Measurements from ENCODE around the gene MADD.
"Not testable (repeated sequence)": the region's sequence is repeated elsewhere in the genome, so short reads cannot be mapped to it uniquely, and the experiment has no call there.

Gene MADD

DNA sequence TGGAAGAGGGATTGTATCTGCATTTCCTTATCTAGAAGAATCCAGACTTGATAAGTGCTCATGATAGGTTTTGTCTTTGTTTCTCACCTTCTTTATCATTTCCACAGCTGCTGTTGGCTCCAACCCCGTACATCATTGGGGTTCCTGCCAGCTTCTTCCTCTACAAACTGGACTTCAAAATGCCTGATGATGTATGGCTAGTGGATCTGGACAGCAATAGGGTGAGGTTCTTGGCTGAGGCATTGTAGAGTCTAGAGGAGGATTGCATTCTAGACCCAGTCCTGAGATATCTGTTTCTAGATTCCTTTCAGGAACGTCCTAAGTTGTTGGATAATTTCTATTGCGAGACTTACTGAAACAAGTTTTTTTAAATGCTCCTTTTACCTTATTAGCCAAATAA, 8.1 kb downstream of the MADD start:
- DNase-seq, result no peak

DNA sequence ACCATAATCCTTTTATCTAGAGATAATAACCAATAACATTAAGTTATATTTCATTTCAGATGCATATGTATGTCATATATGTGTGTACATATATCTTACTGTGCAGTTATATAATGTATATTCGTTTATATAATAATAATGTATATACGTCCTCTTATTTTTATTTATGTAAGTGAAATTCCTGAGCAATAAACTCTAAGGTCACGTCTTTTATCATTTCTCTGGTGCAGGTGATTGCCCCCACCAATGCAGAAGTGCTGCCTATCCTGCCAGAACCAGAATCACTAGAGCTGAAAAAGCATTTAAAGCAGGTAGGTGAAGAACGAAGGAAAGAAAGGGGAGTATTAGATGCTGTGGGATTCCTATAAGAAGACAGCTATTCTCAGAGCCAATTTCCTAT, 8.8 kb downstream of the MADD start:
- no peak for DNase-seq

DNA sequence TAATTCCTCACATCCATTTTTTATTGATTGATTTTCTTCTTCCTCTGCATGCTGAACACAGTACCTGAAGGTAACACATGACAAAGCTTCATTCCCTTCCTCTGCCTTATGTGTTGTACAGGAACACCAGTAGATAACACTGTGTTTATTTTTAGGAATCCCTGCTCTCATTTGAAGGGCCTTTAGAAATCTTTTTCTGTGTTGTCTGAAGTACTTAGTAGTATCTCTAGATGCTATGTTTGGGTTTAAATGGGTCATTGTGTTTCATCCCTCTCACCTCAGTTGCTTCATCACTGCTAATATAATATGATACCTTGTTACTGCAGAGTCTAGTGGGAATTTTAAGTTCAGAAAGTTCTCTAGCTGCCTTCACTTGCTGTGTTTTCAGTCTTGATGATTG, 10.2 kb downstream of the MADD start:
- no peak for DNase-seq

DNA sequence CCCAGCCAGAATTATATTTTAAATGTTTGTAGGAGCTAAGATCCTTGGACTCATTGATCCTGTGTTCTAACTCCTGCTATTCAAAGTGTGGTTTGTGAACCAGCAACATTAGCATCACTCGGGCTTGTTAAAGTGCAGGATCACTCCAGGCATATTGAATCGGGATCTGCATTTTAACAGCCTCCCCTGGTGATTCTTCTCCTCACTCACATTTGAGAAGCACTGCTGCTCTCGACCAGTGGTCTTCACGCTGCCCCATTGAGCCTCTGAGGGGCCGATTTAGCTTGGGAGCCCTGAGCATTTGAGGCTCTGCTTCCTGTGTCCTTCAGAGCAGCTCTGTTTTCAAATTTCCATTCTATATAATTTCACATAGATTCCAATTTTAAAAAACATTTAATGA, 10.9 kb downstream of the MADD start:
- no peak for DNase-seq

DNA sequence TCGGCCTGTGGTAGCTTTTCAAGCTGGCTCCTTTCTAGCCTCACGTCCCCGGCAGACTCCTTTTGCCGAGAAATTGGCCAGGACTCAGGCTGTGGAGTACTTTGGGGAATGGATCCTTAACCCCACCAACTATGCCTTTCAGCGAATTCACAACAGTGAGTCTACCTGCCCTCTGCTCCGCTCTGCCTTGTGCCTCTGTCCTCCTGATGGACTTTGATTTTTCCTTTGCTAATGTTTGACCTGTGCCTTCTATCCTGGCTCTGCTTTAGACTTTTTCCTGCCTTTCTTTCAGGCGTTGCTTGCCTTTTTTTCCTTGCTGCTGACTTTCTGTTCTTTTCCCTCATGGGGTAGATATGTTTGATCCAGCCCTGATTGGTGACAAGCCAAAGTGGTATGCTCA, 12.5 kb downstream of the MADD start:
- DNase-seq, result no peak

DNA sequence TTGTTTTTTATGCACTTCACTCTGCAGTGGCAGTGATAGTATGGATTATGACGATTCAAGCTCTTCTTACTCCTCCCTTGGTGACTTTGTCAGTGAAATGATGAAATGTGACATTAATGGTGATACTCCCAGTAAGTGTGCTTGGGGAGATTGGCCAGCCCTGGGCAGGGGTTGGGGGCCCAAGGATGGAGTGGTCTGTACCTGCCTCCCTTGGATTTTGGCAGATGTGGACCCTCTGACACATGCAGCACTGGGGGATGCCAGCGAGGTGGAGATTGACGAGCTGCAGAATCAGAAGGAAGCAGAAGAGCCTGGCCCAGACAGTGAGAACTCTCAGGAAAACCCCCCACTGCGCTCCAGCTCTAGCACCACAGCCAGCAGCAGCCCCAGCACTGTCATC, 14.2 kb downstream of the MADD start:
- no peak for DNase-seq

DNA sequence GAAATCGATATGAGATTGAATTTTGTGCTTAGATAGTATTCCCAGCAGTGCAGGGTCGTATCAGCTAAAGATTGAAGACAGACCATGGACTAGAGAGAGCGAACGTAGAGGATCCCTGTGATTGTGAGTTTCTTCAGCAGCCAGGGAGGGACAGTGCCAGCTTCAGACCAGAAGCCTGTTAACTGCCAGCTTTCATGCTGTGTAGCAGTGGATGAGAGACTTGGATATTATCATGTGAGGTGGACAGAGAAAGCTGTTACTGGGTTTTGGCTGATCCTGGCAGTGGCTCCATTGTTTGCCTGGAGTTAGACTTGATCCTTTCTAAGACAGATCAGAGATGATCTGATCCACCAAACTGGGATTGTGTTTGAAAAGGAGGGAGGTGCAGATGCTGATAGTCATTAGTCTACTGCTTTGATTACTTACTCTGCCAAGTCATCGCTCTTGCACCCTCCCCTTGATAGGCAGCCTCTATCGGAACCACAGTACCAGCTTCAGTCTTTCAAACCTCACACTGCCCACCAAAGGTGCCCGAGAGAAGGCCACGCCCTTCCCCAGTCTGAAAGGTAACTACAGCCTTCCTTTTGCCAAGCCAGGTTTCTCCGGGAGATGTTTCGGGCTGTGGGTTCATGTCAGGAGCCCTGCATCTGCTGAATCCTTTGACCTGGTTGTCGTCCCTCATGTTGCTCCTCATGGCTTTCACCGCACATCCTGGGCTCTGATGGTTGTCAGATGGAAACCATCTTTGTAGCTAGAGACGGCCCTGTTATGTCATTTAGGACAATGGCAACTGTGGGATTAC, 16.2 kb downstream of the MADD start:
- no peak for DNase-seq

DNA sequence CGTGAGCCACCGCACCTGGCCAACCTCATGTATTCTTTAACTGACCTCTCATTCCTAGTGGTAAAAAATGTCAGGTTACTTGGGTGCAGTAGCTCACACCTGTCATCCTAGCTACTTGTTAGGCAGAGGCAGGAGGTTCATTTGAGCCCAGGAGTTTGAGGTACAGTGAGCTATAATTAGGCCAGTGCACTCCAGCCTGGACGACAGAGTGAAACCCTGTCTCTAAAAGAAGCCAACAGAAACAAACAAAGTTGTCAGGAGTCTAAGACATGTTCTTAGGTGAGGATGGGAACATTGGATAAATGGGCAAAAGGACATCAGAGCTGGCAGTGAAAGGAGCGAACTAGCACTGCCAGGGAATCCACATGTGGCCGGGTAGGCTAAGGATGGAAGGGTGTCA, 18.1 kb downstream of the MADD start:
- DNase-seq, result no peak

DNA sequence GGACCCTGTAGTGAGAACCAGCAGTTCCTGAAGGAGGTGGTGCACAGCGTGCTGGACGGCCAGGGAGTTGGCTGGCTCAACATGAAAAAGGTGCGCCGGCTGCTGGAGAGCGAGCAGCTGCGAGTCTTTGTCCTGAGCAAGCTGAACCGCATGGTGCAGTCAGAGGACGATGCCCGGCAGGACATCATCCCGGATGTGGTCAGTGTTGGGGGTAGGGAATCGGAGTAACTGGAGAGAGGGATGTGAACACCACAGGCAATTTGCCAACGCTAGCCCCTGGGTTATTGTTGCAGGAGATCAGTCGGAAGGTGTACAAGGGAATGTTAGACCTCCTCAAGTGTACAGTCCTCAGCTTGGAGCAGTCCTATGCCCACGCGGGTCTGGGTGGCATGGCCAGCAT, 19.9 kb downstream of the MADD start:
- DNase-seq, result no peak

DNA sequence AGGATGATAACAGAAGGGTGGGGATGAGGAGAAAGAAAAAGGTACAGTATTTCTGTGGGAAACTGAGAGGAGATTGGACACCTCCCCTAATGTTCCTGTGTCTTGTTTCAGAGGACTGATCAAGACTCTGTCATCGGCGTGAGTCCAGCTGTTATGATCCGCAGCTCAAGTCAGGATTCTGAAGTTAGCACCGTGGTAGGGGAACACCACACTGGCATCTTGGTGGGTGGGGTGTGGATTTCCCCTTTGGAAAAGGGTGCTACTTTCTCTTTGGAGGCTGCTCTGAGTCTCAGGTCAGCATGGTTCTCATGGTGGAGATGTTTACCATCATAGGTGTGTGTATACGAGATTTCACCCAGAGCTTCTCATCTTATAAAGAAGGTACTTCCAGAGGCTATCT, 25.5 kb downstream of the MADD start:
- no peak for DNase-seq

DNA sequence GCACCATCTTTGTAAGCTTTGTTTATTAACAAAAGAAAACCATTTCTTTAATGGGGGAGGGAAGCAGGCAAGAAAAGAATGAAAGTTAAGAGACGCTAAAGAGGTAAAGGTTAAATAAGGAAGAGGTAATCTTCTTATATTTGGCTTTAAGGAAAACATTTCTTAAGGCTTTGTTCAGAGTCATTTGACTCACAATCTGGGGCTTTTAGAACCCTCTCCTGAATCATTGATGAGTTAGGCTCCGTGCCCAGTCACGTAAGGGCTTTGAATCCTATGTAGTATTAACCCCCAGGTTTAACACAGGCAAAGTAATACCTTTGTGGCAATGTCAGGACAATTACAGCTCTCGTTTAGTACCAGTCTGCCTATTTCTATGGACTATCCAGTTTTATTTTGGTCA, 26.1 kb downstream of the MADD start:
- DNase-seq, result no peak

DNA sequence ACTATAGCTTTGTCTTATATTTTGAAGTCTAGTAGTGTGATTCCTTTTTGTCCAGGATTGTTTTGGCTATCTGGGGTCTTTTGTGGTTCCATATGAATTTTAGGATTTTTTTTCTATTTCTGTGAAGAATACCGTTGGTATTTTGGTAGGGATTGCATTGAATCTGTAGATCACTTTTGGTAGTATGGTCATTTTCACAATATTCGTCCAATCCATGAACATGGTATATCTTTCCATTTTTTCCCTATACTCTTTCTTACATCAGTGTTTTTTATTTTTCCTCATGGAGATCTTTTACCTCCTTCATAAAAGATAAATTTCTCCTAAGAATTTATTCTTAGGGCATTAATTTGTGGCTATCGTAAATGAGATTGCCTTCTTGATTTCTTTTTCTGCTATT, 29.1 kb downstream of the MADD start:
- DNase-seq, result no peak

DNA sequence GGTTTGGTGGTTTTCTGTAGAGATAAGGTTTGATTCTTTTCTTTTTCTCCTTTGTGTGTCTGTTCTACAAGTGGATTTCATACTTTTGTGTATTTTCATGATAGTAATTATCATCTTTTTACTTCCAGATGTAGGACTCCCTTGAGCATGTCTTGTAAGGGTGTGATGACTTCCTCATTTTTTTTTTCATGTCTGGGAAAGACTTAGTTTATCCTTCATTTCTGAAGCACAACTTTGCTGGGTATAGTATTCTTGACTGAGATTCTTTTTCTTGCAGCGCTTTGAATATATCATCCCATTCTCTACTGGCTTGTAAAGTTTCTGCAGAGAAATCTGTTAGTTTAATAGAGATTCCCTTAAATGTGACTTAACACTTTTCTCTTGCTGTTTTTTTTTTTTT, 32.9 kb downstream of the MADD start:
- DNase-seq, result no peak

DNA sequence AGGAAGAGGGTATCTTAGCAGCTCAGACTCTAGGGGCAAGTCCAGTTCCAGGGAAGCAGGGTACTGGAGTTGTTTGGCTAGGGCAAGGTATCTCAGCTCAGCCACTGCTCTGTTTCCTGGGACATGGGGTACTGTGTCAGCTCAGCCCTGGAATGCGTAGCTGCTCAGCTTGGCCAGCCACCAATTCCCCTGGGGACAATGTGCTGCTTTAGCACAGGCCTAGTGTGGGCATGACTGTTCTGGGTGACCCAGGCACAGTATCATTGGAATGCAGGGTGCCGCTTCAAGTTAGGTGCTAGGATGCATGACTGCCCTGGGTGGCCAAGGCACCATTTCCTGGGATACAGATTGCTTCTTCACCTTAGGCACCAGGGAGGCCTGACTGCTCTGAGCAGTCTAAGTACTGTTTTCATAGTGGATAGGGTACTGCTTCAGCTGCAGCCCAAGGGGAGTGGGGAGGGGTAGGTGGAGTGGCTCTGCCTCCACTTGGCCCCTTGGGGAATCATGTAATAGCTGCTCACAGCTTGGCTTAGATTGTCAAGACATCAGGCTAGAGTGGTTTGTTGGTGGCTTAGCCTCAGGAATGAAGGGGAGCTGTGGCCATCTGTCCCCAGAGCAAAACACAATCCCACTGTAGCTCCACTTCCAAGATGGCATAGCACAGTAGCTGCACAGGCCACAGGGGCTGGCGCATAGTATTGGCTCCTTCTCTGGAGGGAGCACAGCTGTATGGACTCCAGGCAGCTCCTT, 36.0 kb downstream of the MADD start:
- no peak for DNase-seq

DNA sequence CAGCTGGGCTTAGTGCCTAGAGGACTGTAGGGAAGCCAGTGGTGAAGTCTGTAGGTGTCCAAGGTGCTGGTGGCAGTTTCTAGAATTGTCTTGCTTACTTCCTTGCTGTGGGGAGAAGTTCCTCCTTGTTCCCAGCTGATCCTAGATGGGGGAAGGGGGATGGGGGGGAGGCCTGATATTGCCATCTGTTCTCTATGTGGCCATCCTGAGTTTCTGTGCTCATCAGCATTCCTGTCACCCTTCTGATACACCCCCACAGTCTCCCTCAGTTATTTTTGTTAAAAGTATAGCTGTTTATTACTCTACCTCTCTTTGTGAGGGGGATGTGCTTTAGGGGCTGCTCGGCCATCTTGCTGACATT, 36.5 kb downstream of the MADD start:
- DNase-seq, result no peak

DNA sequence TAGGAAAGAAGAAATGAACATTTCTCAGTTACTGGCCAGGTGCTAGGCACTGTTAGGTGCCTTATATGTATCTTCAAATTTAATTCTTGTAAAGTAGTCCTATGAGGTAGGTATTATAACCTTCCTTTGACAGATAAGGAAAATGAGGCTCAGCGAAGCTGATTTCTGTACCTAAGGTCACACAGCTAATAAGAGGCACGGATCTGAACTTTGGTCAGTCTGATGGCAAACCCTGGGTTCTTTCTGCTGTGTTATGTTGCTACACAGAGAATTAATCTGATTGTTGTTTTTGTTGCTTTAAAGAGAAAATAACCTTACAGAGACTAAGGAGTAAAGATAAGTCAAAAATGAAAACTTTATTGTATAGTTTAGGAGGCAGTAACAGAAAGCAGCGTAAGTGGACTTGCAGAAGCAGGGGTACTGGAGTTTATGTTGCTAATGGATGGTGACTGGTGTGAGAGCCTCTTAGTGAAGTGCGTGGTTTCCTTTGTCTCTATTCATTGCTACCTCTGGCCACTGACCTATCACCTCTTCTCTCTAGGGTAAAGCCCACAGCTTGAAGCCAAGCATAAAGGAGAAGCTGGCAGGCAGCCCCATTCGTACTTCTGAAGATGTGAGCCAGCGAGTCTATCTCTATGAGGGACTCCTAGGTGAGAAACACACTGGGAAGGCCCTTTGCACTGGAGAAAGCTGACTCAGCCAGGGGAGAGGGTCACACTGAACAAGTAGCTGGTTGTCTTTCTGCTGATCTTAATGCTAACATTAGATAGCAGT, 38.3 kb downstream of the MADD start:
- DNase-seq, result no peak

DNA sequence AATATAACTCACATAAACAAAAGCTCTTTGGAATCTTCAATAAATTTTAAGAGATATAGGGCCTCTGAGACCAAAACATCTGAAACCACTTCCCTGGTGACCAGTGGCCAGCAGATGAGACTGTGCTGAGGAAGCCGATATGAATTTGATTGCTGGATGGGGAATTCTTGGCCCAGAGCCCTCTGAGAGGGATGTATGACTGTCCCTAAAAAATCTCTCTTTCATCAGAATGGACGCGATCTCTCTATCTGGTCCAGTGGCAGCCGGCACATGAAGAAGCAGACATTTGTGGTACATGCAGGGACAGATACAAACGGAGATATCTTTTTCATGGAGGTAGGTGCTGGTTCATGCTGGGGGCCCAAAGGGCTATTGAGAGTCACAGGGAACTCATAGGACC, 45.1 kb downstream of the MADD start:
- no peak for DNase-seq

DNA sequence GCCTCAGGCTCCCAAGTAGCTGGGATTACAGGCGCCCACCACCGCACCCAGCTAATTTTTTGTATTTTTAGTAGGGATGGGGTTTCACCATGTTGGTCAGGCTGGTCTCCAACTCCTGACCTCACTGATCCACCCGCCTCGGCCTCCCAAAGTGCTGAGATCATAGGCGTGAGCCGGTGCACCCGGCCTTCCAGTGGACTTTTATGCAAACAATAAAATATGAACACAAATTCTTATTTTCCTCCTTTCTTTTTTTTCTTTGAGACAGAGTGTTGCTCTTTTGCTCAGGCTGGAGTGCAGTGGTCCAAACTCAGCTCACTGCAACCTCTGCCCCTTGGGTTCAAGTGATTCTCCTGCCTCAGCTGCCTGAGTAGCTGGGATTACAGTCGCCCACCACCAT, 46.6 kb downstream of the MADD start:
- not testable (repeated sequence) for DNase-seq

DNA sequence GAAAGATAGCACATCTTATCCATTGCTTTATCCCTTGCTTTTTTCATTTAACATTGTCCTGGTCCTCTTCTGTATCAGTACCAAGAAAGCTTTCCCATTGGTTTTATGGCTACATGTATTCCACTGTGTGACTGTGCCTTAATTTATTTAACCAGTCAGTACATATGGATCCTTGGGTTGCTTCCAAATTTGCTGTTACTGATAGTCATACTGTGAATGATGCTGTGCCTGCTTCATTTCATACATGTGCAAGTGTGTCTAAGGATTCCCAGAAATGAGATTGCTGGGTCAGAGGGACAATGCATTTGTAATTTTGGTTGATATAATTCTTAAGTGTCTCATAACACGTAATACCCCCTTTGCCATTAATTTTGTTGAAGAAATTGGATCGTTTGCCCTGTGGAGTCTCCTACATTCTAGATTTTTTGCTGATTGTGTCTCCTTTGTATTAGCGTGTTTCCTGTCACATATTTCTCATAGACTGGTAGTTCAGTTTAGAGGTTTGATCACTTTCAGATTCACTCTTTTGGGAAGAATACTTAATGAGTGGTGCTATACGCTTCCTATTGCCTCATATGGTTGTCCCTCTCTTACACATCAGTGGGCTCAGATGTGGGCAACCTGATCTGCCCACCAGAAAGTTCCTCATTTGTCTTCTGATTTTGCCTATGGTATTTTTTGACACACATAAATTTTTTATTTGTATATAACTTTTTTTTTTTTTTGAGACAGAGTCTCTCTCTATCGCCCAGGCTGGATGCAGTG, 47.3 kb downstream of the MADD start:
- no peak for DNase-seq

DNA sequence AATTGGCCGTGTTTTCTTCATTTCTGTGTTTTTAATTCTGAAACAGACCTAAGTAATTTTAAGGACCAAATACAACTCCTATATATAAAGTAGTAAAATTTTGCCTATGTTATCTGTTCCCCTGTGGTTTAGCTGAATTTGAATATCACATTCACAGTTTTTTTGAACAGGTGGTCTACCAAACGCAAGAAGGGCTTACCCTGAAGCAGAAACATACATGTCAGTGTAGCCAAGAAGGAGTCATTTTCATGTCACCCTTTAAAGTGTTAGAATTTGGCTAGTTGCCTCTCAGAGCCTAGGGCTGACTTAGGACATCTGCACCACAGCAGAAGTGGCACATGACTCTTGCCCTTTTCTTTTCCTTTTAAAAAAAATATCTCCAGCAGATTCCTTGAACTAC, 48.2 kb downstream of the MADD start:
- DNase-seq, result no peak

DNA sequence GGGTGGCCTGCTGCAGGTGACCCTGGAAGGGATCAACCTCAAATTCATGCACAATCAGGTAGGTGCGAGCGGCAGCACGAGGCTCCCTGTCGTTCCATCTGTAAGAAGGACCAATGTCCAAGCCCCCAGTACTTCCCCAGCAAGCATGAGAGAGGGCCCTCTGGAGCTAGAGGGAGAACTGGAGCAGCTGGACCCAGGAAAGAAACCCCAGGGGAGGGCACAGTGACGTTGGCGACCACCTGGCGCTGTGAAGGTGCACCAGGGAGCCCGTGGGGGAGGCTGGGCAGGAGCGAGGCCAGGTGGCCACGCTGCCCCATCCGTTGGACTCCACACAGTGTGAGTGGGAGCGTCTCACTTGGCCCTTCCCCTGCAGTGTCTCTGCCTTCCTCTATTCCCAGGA, 54.6 kb downstream of the MADD start:
- DNase-seq, result no peak

DNA sequence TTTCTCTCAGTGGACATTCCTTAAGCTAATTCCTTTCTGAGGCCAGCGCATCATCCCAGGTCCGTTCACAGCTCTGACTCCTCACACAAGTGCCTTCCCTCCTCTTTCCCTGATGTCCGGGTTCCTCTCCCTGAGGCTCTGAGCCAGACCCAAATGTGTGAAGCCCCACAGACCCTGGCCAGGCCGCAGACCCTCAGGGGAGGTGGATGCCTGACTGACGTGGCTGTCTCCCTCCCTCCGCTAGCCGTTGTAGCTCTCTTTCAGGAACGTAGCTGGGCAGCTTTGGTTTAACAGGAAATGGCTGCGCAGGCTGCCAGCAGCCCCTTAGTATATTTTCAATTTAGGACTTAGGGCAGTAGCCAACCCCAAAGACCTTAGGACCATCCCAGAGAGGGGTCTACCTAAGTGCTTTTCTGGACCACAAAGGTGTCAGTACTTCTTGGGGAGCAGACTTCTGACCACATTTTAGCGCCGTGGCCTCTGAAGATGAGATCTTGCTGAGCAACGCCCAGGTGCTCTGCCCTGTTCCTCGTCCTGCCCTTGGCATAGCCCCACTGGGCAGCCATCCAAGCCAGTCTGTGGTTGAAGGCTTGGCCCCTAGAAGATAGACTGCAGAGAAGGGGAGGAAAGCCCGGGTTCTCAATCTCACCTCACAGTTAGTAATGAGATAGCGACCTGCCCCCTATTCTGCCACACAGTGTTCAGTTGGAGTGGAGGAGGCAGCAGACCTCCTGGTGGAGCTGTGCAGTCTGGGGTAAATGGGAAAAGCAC, 55.5 kb downstream of the MADD start:
- no peak for DNase-seq

Data from CD4-positive, alpha-beta T cell treated with Interleukin-4 for 1 hour (primary cell).